GM12865 (cell line): ENCODE results near the gene ZNF880.

ENCODE experiments used
- DNase-seq: peaks from one replicate; pipeline ENCODE4 v3.0.0; 2010; ENCODE audit warnings: low read depth
- H3K4me3 ChIP-seq: 2 replicates; pipeline ENCODE4 v1.5.1; 2011; ENCODE audit warnings: mild to moderate bottlenecking, low read depth, low read length, control low read depth
- TF ChIP-seq, protein P1 (sequence below): IDR thresholded peaks from 2 replicates; pipeline ENCODE4 v1.5.1; 2011; ENCODE audit warnings: low read length, control low read depth, low read depth, inconsistent platforms; ENCODE audit not compliant: insufficient read depth; ENCODE audit errors: missing control alignments

The ZNF880 gene

DNA sequence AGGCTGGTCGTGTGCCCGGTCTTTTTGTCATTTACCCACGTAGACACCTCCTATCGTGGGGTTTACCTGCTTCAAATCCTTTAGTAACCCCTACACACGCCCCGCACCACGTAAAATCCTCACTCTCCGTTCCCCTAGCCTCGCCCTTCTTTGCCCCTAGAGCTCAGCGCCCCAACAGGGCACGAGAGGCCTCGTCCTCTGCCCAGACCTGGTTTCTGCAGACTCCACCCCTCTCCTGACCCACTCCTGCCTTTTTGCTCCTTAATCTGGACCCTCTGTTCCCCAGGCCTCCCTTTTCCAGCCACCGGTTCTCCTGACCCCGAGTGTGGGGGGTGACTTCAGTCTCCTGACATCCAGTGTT, 28.3 kb downstream of the ZNF880 start:
- peak overlapping the region; percentile 62 for H3K4me3 ChIP-seq
- no peak for DNase-seq
- TF ChIP-seq, protein P1, sequence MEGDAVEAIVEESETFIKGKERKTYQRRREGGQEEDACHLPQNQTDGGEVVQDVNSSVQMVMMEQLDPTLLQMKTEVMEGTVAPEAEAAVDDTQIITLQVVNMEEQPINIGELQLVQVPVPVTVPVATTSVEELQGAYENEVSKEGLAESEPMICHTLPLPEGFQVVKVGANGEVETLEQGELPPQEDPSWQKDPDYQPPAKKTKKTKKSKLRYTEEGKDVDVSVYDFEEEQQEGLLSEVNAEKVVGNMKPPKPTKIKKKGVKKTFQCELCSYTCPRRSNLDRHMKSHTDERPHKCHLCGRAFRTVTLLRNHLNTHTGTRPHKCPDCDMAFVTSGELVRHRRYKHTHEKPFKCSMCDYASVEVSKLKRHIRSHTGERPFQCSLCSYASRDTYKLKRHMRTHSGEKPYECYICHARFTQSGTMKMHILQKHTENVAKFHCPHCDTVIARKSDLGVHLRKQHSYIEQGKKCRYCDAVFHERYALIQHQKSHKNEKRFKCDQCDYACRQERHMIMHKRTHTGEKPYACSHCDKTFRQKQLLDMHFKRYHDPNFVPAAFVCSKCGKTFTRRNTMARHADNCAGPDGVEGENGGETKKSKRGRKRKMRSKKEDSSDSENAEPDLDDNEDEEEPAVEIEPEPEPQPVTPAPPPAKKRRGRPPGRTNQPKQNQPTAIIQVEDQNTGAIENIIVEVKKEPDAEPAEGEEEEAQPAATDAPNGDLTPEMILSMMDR: no peak

DNA sequence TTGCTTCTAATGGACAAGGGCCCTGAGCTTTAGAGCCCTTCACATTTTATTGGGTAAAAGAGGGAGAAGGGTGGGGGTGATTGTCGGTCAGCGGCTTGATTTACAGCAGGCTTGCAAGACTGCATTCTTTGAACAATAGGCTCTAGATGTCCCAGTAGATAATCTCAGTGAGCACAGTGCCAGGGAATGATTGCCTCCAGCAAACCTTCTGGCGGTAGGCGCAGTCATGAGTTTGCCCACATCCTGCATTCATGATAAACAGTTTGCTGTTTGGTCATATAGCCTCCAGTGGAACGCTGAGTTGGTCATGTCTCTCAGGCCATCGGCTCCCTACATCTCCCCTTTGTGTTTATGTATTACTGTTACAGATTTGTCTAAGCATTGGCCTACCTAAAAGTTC, 40.6 kb downstream of the ZNF880 start:
- H3K4me3 ChIP-seq: no peak overlapping the region
- DNase-seq: no peak
- TF ChIP-seq, protein P1: no peak

DNA sequence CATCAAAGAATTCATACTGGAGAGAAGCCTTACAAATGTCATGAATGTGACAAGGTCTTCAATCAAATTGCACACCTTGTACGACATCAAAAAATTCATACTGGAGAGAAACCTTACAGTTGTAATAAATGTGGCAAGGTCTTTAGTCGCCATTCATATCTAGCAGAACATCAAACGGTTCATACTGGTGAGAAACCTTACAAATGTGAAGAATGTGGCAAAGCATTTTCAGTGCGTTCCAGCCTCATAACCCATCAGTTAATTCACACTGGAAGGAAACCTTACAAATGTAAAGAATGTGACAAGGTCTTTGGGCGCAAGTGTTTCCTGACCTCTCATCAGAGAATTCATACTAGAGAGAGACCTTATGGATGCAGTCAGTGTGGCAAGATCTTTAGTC, 46.0 kb downstream of the ZNF880 start:
- H3K4me3 ChIP-seq: no peak overlapping the region
- TF ChIP-seq, protein P1: no peak
- no peak for DNase-seq

DNA sequence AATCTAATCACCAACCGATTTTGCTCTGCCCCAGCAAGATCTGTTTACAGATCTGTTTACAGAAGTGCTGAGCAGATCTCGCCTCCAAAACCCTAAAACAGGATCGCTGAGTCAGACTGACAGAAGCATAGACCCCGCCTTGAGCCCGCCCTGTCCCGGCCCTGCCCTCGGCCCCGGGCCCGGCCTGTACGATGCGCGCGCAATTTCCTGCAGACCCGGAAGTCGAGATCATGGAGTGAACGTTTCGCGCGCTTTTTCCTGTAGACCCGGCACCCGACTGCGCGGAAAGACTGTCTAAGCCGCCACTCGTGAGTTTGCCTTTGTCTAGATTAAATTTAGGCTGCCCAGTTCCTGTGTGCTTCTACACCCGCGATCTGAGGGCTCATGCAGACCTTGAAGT, 59.2 kb downstream of the ZNF880 start, which contains the start of gene ZNF534:
TSS of gene ZNF534 (plus strand) at position 212 of the 400 bp plus-strand sequence. CDS start 2,327 bp downstream, outside the sequence.
- DNase-seq: no peak
- TF ChIP-seq, protein P1: no peak
- no peak within 1 kb of the TSS for H3K4me3 ChIP-seq
